ENCODE measurements around the gene NDUFC2. TPM values are rescaled to one million over a fixed set of nuclear protein-coding genes. Genes with fewer than 3 reads are reported as not detected.

NDUFC2 gene
- total RNA-seq (2022; extraction: Qiagen RNA extraction), result 243 to 268 TPM (median 253 TPM) in 5 replicates

GRCh38 chr11:78079232-78080083 lies at the start of gene NDUFC2:
Gene NDUFC2 (minus strand): TSS chr11:78079862. CDS start chr11:78079744, 118 bp downstream.

GRCh38 chr11:78063440-78064181 lies 16.1 kb downstream of the NDUFC2 start, which contains the start of gene THRSP:
Gene THRSP (plus strand): TSS chr11:78063861. CDS start chr11:78063882, 21 bp downstream.

GRCh38 chr11:78022397-78023396 lies 57.0 kb downstream of the NDUFC2 start, which contains the start of gene KCTD14:
Gene KCTD14 (minus strand): TSS chr11:78023276. CDS start chr11:78023249, 27 bp downstream.

Other genes starting within 250 kb of the NDUFC2 start
- gene INTS4, start 85.2 kb downstream of the NDUFC2 start, total RNA-seq (2022; extraction: Qiagen RNA extraction), result 18.7 to 20.4 TPM (median 19.5 TPM) in 5 replicates
- 1.8 to 2.0 TPM (median 2.0 TPM) in 5 replicates for gene KCTD14, start 56.6 kb downstream of the NDUFC2 start, total RNA-seq (2022; extraction: Qiagen RNA extraction)
- not detected in 5 replicates for gene THRSP, start 16.0 kb downstream of the NDUFC2 start, total RNA-seq (2022; extraction: Qiagen RNA extraction)
- 56.2 to 66.8 TPM (median 62.8 TPM) in 5 replicates for gene ALG8, start 59.8 kb upstream of the NDUFC2 start, total RNA-seq (2022; extraction: Qiagen RNA extraction)
- 6.3 to 8.7 TPM (median 7.5 TPM) in 5 replicates for gene KCTD21, start 108.8 kb upstream of the NDUFC2 start, total RNA-seq (2022; extraction: Qiagen RNA extraction)
- gene USP35, start 109.1 kb upstream of the NDUFC2 start, total RNA-seq (2022; extraction: Qiagen RNA extraction), result 5.4 to 8.6 TPM (median 7.5 TPM) in 5 replicates

Measured in A549 treated with CORT108297 at 1 μM for 4 hours (cell line).